GM21515 (cell line): ENCODE measurements around the gene MAST4.
"Not testable (repeated sequence)": the region's sequence is repeated elsewhere in the genome, so short reads cannot be mapped to it uniquely, and the experiment has no call there.

Source experiments
- ATAC-seq: cut with Tn5 transposase; IDR thresholded peaks from one replicate; pipeline ENCODE4 v1.9.1; 2021; ENCODE audit not compliant: unreplicated experiment

The MAST4 gene

GRCh38 chr5:66694036-66694435 is 97.8 kb downstream of the MAST4 start:
- no peak for ATAC-seq

DNA sequence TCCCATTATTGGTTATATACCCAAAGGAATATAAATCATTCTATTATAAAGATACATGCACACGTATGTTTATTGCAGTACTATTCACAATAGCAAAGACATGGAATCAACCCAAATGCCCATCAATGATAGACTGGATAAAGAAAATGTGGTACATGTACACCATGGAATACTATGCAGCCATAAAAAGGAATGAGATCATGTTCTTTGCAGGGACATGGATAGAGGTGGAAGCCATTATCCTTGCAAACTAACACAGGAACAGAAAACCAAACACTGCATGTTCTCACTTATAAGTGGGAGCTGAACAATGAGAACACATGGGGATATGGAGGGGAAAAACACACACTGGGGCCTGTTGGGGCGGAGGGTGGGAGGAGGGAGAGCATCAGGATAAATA is 99.6 kb downstream of the MAST4 start:
- not testable (repeated sequence) for ATAC-seq

DNA sequence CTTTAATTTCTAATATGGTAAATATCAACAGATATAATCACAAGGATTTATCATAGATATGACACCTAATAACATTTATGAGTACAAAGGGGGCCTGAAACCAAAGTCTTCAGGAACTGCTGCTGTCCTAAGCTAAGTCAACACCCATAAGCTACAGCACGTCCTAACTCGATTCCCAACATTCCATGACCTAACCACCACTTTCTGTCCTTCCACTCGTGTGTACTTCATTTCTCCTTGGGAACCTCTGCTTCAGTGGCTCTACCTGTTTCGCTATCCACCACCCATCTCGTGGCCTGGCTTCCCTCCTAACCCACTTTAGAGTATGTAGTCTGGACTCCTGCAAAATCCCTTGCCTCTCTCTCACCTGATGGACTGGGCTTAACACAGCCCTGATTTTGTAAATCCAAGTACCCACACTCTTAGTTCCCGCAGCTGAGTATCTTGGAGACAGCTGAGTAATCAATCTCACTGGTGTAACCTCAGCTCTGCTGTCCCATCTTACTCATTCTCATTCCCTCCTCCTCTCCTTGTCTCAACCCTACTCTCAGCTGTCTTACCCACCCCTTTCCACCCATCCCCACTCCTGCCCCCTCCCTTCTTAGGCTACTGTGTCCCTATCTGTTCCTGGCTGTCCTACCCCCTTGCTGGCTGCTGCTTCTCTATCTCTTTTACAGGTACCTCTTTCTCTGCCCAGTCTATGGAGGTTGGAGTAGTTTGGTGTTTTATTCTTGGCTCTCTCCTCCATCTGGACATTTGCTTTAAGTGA is 101.8 kb downstream of the MAST4 start:
- no peak for ATAC-seq

DNA sequence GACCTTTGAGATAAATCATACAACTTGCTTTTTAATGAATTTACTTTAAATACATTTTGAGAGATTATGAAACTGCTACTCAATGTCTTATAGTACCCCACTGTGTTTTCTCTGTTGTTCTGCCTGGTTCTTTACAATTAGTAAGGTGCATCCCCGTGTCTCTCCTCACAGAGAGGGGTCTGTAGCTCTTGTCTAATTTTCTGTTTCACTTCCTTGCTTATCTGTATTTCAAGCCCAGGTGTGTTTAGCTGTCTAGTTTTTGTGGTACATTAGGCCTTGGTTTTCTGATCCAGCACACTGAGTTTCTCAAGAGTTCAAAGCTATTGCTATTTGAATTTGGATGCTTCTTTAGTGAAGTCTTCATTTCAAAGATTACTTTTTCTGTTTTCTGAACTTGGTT is 105.1 kb downstream of the MAST4 start:
- ATAC-seq = peak; percentile 86

GRCh38 chr5:66702426-66702825 is 106.2 kb downstream of the MAST4 start:
- ATAC-seq = no peak

DNA sequence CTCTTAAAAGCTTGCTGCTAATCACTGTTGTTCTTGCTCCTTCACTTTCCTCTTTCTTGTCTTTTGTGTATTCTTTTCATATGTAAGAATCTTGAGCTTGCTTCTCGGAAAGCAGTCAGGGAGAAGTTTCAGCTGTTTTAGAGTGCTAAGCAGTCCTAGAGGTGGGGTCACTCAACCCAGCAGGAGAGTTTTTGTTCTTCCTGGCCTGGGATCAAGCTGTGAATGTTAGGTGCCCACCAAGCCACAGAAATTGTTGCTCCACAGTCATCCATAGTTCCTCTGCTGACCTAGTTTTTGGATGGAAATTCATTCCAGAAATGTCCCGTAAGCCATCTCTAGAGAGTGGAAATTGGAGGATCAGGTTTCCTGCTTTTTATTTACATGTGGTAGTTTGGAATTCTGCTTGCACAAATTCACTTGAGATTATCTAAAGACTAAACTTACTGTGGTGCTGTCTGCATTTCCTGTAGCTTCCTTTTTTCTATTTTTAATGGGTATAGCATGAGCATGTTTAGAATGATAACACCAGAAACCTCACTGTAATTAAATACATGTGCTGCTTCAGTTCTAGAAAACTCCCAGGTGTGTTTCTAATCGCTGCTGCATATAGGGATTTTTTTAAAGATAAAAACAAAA is 108.7 kb downstream of the MAST4 start:
- ATAC-seq = no peak

DNA sequence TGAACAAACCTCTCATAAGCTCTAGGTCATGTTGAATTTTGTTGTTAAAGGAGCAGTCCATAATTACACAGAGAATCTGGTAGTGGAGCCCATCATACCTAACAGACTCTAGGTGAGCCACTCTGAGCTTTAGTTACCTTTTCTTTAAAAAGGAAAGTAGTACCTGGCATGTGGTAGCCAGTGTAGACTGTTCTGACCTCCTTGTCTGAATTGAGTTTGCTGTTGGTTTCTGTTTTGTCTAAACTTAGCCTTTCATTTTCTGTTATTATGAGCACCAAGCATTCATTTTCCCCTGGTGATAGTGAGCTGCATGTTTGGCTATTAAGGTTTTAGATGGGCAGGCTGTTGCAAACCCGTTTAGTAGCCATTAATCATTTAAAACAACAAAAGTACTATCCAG is 112.2 kb downstream of the MAST4 start:
- no peak for ATAC-seq

GRCh38 chr5:66710557-66711088 is 114.4 kb downstream of the MAST4 start:
- ATAC-seq = no peak

- ATAC-seq = no peak
Measured at GRCh38 chr5:66713998-66714397, 117.8 kb downstream of the MAST4 start.

DNA sequence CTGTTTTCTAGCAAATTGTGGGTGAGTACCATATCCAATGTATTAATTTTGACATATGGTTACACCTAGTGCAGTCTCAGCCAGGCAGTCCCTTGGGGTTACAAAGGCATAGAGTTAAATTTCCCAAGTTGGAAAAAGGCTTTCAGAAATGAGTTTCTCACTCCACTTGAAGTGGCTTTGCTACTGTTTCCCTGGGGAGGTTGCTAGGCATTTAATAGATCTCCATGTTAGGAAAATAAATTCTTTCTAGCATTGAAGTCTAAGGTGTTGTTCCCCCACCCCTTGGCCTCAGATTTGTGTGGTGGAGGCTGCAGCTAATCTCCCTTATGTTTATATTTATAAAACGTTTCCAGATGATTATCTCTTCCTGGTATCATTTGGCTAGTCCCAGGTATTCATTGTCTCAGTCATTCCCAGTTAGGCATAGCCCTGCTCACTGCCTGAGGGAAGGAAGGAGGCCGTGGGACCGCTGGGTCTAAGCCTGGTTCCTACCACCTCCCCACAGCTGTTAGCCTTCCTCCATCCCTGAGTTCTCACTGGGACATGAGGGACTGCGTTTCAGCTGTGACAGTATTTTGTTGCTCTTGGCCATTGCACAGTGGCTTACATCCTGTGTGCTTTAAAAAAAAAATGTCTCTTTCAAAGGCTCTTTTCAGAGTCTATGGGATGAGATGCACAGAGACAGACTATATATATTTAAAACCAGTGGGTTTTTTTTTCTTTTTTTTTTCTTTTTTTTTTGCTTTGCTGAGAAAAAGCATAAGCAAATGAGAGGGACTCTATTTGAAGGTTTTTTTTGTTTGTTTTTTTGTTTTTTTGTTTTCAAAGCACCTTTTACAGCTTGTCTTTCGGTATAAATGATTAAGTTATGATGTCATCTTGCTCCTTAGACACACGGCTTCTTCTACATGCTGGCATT is 121.5 kb downstream of the MAST4 start:
- ATAC-seq = no peak

DNA sequence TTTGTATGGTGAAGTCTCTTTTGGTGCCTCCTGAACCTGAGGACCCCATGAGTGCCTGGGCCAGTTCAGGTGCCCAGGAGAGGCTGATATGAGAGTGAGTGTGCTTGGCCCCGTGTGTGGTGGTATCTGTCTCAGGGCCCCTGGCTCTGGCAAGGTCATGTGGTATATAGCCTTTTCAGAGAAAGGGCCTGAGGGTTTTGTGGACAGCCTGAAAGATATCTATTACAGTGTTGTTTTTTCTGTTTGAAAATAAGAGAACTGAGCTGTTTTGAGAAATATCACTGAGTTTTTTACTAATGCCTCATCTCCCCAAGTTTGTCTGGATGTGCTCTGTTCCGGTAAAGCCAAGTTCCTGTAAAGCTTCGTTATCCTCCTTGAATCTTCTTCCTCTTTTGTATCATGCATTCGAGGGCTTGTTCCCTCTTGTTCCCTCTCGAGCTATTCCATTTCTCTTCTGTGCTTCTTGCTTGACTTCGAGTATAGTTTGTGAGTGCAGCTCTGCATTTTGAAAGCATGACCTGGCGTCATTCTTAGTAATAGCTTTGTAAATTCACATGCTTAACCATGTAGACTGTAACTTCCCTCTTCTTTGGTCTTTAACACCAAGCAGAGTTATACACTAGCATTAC is 122.3 kb downstream of the MAST4 start:
- ATAC-seq = no peak

DNA sequence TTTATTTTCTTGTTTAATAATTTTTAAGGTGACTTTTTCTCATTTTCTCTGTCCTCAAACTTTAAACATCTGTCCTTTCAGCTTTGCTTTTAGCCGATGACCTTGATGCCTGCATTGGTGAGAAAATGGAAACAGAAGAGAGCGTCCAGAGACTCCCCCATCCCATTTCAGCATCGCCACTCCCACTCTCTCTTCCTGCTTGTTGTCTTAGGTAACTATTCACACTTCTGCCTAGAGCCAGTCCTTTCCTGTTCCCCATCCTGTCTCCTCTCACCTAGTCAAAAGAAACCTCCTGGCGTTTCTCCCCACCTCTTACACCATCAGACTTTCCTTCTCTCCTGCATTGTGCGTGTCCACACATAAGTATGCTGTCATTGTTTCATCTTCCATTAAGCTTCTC is 124.6 kb downstream of the MAST4 start:
- no peak for ATAC-seq

DNA sequence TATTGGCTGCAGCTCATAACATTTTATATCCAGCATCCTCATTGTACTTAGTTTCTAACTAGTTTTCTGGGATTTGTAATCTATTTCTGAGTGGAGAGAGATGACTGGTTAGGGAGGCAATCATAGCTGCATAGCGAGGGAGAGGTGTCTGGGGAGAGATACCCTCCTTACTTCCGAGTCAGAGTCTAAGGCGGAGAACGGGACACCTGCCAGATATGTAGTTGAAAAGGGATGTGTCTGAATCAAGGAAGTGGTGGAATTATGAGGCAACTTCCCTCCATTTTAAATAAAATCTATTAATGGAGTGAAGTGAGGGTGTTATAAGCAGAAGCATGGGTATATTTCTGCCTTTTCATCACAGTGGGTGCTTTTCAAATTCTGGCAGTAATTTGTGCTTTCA is 126.5 kb downstream of the MAST4 start:
- no peak for ATAC-seq

GRCh38 chr5:66724349-66725139 is 128.4 kb downstream of the MAST4 start:
- ATAC-seq = no peak

- ATAC-seq = no peak
Measured at GRCh38 chr5:66727630-66728029, 131.4 kb downstream of the MAST4 start.

GRCh38 chr5:66728049-66728448 is 131.9 kb downstream of the MAST4 start:
- ATAC-seq = no peak

GRCh38 chr5:66737096-66737495 is 140.9 kb downstream of the MAST4 start:
- ATAC-seq = no peak

GRCh38 chr5:66738136-66738535 is 141.9 kb downstream of the MAST4 start:
- ATAC-seq = no peak

DNA sequence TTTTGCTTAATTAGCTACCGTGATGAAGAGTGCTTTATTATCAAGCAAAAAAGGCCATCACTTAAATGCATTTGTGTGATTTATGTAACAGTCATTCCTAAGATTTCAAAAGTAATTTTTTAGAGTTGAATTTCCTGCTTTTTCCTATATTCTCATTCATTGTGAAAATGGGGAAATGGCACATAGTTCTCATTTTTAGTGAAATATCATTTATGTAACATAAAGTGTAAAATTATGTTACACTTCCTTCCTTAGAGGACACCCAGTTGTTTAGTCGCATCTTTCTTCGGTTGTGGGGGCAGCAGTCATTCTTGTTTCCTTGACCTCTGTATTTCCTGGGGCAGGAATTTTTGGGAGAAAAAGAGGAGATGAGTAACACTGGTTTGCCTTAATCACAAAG is 142.8 kb downstream of the MAST4 start:
- ATAC-seq = no peak

- no peak for ATAC-seq
Measured at GRCh38 chr5:66739951-66740350, 143.8 kb downstream of the MAST4 start.
